ENCODE measurements around the gene CHRNA7. TPM values are rescaled to one million over a fixed set of nuclear protein-coding genes. Genes with fewer than 3 reads are reported as not detected.

Gene CHRNA7
- total RNA-seq, 1 experiment from 2014 or later: 2.0 TPM

GRCh38 chr15:32113224-32113623 is 82.9 kb downstream of the CHRNA7 start:
- Mint-ChIP-seq H3K9me3 (ENCODE audit: low read depth, unreplicated experiment) (no peaks in the 10 kb centered on the region), H3K4me1 (ENCODE audit: low read depth, unreplicated experiment) (no peaks in the 10 kb centered on the region), H3K36me3 (ENCODE audit: insufficient read depth, unreplicated experiment) (no peaks in the 10 kb centered on the region), H3K27me3 (ENCODE audit: unreplicated experiment) (no peaks in the 10 kb centered on the region), H3K27ac (ENCODE audit: unreplicated experiment) (no peak overlapping the region), H3K4me3 (ENCODE audit: low read depth, unreplicated experiment) (no peak overlapping the region)
- intact Hi-C loops (cut with micrococcal nuclease; ENCODE audit: unreplicated experiment): no loop called here
- TF ChIP-seq, protein P1, sequence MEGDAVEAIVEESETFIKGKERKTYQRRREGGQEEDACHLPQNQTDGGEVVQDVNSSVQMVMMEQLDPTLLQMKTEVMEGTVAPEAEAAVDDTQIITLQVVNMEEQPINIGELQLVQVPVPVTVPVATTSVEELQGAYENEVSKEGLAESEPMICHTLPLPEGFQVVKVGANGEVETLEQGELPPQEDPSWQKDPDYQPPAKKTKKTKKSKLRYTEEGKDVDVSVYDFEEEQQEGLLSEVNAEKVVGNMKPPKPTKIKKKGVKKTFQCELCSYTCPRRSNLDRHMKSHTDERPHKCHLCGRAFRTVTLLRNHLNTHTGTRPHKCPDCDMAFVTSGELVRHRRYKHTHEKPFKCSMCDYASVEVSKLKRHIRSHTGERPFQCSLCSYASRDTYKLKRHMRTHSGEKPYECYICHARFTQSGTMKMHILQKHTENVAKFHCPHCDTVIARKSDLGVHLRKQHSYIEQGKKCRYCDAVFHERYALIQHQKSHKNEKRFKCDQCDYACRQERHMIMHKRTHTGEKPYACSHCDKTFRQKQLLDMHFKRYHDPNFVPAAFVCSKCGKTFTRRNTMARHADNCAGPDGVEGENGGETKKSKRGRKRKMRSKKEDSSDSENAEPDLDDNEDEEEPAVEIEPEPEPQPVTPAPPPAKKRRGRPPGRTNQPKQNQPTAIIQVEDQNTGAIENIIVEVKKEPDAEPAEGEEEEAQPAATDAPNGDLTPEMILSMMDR (IDR thresholded peaks at IDR 0.05; ENCODE audit: unreplicated experiment): no peak
- CTCF ChIA-PET: no interaction called here
- BruUV-seq (replicated peaks): no TSS peak
- DNase-seq: no peak

- no peaks in the 10 kb centered on the region for H3K36me3 Mint-ChIP-seq (ENCODE audit: insufficient read depth, unreplicated experiment)
- no peak overlapping the region for H3K27ac Mint-ChIP-seq (ENCODE audit: unreplicated experiment)
- intact Hi-C loops (cut with micrococcal nuclease; ENCODE audit: unreplicated experiment): no loop called here
- TF ChIP-seq, protein P1 (IDR thresholded peaks at IDR 0.05; ENCODE audit: unreplicated experiment): no peak
- no peak for DNase-seq
- H3K27me3 Mint-ChIP-seq (ENCODE audit: unreplicated experiment): no peaks in the 10 kb centered on the region
- BruUV-seq (replicated peaks): no TSS peak
- H3K4me1 Mint-ChIP-seq (ENCODE audit: low read depth, unreplicated experiment): no peaks in the 10 kb centered on the region
- no peaks in the 10 kb centered on the region for H3K9me3 Mint-ChIP-seq (ENCODE audit: low read depth, unreplicated experiment)
- no peak overlapping the region for H3K4me3 Mint-ChIP-seq (ENCODE audit: low read depth, unreplicated experiment)
- CTCF ChIA-PET: no interaction called here
Measured at GRCh38 chr15:32117122-32117521, 86.8 kb downstream of the CHRNA7 start.

- TF ChIP-seq, protein P1 (IDR thresholded peaks at IDR 0.05; ENCODE audit: unreplicated experiment): no peak
- Mint-ChIP-seq H3K9me3 (ENCODE audit: low read depth, unreplicated experiment) (no peaks in the 10 kb centered on the region), H3K27ac (ENCODE audit: unreplicated experiment) (no peak overlapping the region), H3K27me3 (ENCODE audit: unreplicated experiment) (no peaks in the 10 kb centered on the region), H3K4me3 (ENCODE audit: low read depth, unreplicated experiment) (no peak overlapping the region), H3K36me3 (ENCODE audit: insufficient read depth, unreplicated experiment) (no peaks in the 10 kb centered on the region), H3K4me1 (ENCODE audit: low read depth, unreplicated experiment) (no peaks in the 10 kb centered on the region)
- intact Hi-C loops (cut with micrococcal nuclease; ENCODE audit: unreplicated experiment): no loop called here
- CTCF ChIA-PET: no interaction called here
- BruUV-seq (replicated peaks): no TSS peak
- DNase-seq: no peak
Measured at GRCh38 chr15:32119286-32119685, 89.0 kb downstream of the CHRNA7 start.

DNA sequence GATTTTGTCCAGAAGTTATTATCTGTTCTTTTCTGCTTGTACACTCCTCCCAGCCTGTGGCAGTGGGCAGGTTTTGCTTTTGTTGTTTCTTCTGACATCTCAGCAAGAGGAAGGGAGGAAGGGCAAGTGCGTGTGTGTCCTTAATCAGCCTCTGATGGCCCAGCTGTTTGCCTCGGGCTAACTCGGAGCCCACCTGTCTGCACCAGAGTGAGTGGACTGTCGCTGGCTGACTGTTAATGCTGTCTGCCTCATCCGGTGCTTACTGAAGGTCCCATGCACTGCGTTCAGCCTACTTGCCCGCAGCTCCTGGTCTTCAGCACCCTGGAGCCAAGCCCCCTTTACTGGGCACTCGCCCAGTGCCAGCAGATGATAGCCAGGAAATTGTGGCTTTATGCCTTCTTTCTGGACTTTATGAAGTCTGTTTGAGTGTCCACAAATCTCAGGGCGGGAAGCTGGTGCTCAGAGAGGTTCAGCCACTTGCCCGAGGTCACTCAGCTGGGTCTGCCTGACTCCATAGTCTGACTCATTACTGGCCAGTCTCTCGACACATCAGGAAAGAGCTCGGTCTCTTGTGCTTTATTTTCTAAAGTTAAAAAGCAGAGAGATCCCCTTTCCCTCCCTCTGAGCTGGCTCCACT is 89.5 kb downstream of the CHRNA7 start:
- intact Hi-C loops (cut with micrococcal nuclease; ENCODE audit: unreplicated experiment): no loop called here

More for the DNA sequence above, 89.5 kb downstream of the CHRNA7 start:
- H3K36me3 Mint-ChIP-seq (ENCODE audit: insufficient read depth, unreplicated experiment): no peaks in the 10 kb centered on the region
- DNase-seq: no peak
- no TSS peak for BruUV-seq (replicated peaks)
- no peak overlapping the region for H3K27ac Mint-ChIP-seq (ENCODE audit: unreplicated experiment)
- no peaks in the 10 kb centered on the region for H3K4me1 Mint-ChIP-seq (ENCODE audit: low read depth, unreplicated experiment)
- no peaks in the 10 kb centered on the region for H3K27me3 Mint-ChIP-seq (ENCODE audit: unreplicated experiment)
- CTCF ChIA-PET: no interaction called here
- no peaks in the 10 kb centered on the region for H3K9me3 Mint-ChIP-seq (ENCODE audit: low read depth, unreplicated experiment)
- TF ChIP-seq, protein P1 (IDR thresholded peaks at IDR 0.05; ENCODE audit: unreplicated experiment): no peak
- no peak overlapping the region for H3K4me3 Mint-ChIP-seq (ENCODE audit: low read depth, unreplicated experiment)
